ENCODE data around the gene CTSF. TPM values are rescaled to one million over a fixed set of nuclear protein-coding genes. Genes with fewer than 3 reads are reported as not detected.
A peak's percentile ranks its signal among the peaks of the same experiment; 100 is the strongest.
"Not testable (repeated sequence)": the region's sequence is repeated elsewhere in the genome, so short reads cannot be mapped to it uniquely, and the experiment has no call there.

Gene CTSF
- total RNA-seq, 1 donor from 2014 or later: 13.4 TPM

DNA sequence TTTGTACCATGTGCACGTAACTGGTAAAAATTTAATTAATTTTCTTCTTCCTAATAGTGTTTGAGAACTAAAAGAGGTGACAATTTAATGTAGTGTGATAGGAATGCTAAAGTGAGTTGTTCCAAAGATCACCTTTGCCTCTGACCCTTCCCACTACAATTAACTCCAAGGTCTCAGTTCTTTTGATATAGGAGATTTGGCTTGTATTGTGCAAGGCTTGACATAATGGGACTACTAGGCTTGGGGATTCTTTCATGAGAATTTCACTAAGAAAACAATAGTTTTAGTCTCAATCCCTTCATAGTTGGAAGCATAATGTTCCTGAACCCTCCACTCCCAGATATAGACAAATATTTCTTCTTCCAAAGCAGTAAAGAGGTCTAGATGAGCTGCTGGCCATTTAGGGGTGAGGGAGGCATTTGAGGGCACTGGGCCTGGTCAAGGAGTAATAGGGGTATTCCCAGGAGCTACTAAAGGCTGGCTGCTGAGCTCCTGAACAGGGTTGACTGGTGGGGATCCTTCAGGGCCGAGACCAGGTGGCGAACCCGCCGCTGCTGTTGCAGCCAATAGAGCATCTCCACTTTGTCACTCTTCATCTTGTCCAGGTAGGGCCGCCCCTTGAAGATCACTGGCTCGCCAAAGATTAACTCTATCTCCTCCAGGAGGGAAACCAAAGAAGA is 21.7 kb upstream of the CTSF start:
- no peak for DNase-seq (ENCODE audit: low read depth in 2 of 2)

- DNase-seq (ENCODE audit: low read depth in 2 of 2): not testable (repeated sequence)
Measured at GRCh38 chr11:66589315-66589714, 20.9 kb upstream of the CTSF start.

- no peak for DNase-seq (ENCODE audit: low read depth in 2 of 2)
Measured at GRCh38 chr11:66586136-66586535, 17.7 kb upstream of the CTSF start.

DNA sequence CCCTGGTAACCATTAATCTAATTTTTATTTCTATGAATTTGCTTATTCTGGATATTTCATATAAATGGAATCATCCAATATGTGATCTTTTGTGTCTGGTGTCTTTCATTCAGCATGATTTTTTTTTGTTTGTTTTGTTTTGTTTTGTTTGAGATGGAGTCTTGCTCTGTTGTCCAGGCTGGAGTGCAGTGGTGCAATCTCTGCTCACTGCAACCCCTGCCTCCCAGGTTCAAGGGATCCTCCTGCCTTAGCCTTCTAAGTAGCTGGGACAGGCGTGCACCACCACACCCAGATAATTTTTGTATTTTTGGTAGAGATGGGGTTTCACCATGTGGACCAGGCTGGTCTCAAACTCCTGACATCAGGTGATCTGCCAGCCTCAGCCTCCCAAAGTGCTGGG is 17.0 kb upstream of the CTSF start:
- not testable (repeated sequence) for DNase-seq (ENCODE audit: low read depth in 2 of 2)

GRCh38 chr11:66582565-66583147 is 14.2 kb upstream of the CTSF start:
- not testable (repeated sequence) for DNase-seq (ENCODE audit: low read depth in 2 of 2)

DNA sequence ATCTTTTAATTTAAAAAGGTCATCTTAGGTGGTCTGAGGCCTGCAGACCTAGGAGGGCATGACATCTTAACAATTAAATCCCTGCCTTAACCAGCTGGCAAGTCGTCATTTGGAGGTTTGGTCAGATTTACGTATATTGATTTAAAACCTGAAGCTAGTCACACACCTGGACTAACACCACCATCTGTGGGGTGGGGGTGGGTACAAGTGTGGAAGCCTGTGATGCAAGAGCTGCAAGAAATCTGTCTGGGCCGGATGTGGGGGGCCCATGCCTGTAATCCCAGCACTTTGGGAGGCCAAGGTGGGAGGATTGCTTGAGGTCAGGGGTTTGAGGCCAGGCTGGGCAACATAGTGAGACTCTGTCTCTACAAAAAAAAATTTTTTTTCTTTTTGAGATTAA is 12.9 kb upstream of the CTSF start:
- DNase-seq (ENCODE audit: low read depth in 2 of 2): no peak

- no peak for DNase-seq (ENCODE audit: low read depth in 2 of 2)
Measured at GRCh38 chr11:66580803-66581202, 12.4 kb upstream of the CTSF start.

DNA sequence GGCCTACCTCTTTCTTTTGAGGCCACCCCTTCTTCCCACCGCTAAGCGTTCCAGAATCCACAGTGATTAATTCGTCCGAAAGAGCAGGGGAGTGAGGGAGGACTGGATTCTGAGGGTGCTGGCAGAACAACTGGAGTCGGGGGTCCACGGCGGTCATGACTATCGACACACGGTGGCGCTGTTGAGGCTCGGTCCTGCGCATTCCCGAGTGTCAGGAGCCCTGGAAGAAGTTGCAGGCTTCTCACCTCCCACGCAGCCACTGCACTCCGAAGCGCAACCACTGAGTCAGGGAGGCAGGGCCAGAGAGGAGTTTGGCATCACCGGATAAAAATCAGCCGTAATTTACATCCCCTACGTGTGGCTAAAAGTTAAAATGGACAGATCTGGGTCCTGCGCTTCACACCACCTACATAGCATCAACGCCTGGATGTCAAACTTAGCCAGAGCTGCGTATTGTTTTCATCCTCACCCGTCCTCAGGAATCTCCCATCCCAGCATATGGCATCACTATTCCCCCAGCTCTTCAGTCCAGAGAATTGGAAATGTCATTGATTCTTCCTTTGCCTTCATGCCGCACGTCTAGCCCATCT is 10.7 kb upstream of the CTSF start:
- DNase-seq (ENCODE audit: low read depth in 2 of 2): peak; percentile 22 to 71

DNA sequence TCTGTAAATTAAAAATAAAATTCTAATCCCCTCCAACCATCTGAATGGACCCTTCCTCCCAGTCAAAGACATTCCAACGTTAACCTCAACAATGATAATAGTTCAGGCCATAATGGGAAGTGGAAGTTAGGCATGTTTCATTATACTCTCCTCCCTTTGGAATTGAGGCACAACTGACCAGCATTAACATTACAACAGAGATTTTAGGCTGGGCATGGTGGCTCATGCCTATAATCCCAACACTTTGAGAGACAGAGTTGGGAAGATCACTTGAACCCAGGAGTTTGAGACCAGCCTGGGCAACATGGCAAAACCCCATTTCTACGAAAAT is 2.4 kb upstream of the CTSF start:
- DNase-seq (ENCODE audit: low read depth in 2 of 2): no peak

- no peak for DNase-seq (ENCODE audit: low read depth in 2 of 2)
Measured at GRCh38 chr11:66570079-66570849, 1.9 kb upstream of the CTSF start.

GRCh38 chr11:66569076-66569475 is 670 bp upstream of the CTSF start:
- DNase-seq (ENCODE audit: low read depth in 2 of 2): no peak

- DNase-seq (ENCODE audit: low read depth in 2 of 2): no peak
Measured at GRCh38 chr11:66567787-66568123, 651 bp downstream of the CTSF start.

DNA sequence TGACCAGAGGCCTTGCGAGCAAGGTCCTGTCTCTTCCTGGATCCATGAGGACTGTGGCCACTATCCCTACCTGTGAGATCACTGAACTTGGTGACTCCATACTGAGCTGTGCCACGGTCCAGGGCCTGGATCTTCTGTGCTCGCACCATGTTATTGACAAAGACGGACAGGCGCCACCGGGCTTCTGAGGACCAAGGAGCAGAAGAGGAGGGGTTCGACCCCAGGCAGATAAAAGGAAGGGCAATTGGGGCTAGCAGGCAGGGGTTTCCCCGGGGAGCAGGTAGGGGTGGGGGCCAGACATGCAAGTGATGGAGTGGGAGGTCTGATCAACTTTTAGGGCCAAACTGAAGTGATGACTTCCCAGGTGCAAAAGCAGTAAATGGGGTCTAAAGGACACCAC is 2.2 kb downstream of the CTSF start:
- DNase-seq (ENCODE audit: low read depth in 2 of 2): no peak

DNA sequence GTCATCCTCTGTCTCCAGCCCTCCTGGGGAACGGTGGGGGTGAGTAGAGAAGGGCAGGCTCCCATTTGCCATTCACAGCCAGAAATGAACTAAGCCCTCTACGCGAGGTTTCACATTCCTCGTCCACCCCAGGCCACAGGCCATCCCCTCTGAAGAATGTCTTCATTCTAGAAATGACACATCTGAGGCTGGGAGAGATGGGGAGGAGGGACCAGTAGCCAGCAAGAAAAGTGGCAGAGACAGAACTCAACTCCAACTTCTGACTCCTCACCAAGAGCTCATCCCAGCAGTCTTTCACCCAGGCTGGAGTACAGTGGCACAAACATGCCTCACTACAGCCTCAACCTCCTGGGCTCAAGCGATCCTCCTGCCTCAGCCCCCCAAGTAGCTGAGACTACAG is 3.4 kb downstream of the CTSF start:
- no peak for DNase-seq (ENCODE audit: low read depth in 2 of 2)

- no peak for DNase-seq (ENCODE audit: low read depth in 2 of 2)
Measured at GRCh38 chr11:66564538-66564937, 3.9 kb downstream of the CTSF start.

GRCh38 chr11:66563832-66564231 is 4.6 kb downstream of the CTSF start:
- DNase-seq (ENCODE audit: low read depth in 2 of 2): no peak

GRCh38 chr11:66562907-66563583 is 5.4 kb downstream of the CTSF start:
- DNase-seq (ENCODE audit: low read depth in 2 of 2): no peak

GRCh38 chr11:66562275-66562674 is 6.1 kb downstream of the CTSF start:
- DNase-seq (ENCODE audit: low read depth in 2 of 2): no peak

GRCh38 chr11:66561975-66562248 is 6.5 kb downstream of the CTSF start:
- DNase-seq (ENCODE audit: low read depth in 2 of 2): no peak

DNA sequence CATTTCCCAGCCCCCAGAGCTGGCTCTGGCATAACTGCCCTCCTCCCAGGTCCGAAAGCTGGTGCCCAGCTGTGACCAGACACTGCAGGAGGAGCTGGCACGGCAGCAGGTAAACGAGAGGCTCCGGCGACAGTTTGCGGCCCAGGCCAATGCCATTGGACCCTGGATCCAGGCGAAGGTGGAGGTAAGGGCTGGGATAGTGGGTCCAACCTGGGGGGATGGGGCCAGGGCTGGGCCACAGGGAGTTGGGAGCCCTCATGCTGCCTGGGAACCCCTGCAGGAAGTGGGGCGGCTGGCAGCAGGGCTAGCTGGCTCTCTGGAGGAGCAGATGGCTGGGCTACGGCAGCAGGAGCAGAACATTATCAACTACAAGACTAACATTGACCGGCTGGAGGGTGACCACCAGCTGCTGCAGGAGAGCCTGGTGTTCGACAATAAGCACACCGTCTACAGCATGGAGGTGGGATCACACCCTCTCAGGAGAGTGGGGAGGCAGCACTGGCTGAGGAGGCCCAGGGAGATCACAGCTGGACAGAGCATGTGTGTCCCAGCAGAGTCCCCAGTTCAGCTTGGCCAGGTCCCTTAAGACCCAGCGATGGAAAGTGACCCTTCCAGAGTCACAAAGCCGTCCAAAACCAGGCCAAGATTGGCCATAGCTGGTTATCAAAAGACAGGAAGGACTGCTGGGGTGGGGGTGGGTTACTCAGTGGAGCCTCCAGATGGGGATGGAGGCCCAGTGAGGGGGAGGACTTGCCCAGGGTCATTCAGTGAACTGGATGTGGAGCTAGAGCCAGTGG is 7.0 kb downstream of the CTSF start:
- DNase-seq (ENCODE audit: low read depth in 2 of 2): no peak

- DNase-seq (ENCODE audit: low read depth in 2 of 2): no peak
Measured at GRCh38 chr11:66559866-66560676, 8.3 kb downstream of the CTSF start.
